Choroid plexus epithelial cell (primary cell): Measurements from ENCODE around the gene BTBD9.

Experiments
- DNase-seq: peaks from one replicate; pipeline ENCODE4 v3.0.0-alpha.2; 2010; ENCODE audit warnings: low read depth
- H3K4me3 ChIP-seq: 2 replicates; pipeline ENCODE4 v1.5.1; 2011; ENCODE audit warnings: low read depth, mild to moderate bottlenecking, control low read depth, low read length, moderate library complexity
- CTCF ChIP-seq: conservative IDR thresholded peaks from 2 replicates; pipeline ENCODE4 v1.5.1; 2011; ENCODE audit warnings: low read depth, mild to moderate bottlenecking, control low read depth, inconsistent platforms, low read length, moderate library complexity

Gene BTBD9

GRCh38 chr6:38245295-38245694 lies 394.4 kb downstream of the BTBD9 start:
- no peak for TF ChIP-seq CTCF
- DNase-seq: no peak
- no peak overlapping the region for H3K4me3 ChIP-seq

GRCh38 chr6:38244869-38245268 lies 394.9 kb downstream of the BTBD9 start:
- TF ChIP-seq CTCF: no peak

GRCh38 chr6:38241200-38241871 lies 398.4 kb downstream of the BTBD9 start:
- DNase-seq: no peak
- no peak for TF ChIP-seq CTCF
- no peak overlapping the region for H3K4me3 ChIP-seq

More at GRCh38 chr6:38244869-38245268, 394.9 kb downstream of the BTBD9 start:
- H3K4me3 ChIP-seq: no peak overlapping the region
- no peak for DNase-seq

GRCh38 chr6:38239719-38240451 lies 399.8 kb downstream of the BTBD9 start:
- TF ChIP-seq CTCF: no peak
- H3K4me3 ChIP-seq: no peak overlapping the region
- no peak for DNase-seq

- H3K4me3 ChIP-seq: no peak overlapping the region
- TF ChIP-seq CTCF: no peak
- DNase-seq: no peak
Measured at GRCh38 chr6:38236631-38237030, 403.1 kb downstream of the BTBD9 start.

GRCh38 chr6:38234934-38235682 lies 404.6 kb downstream of the BTBD9 start:
- no peak for DNase-seq
- TF ChIP-seq CTCF: no peak
- H3K4me3 ChIP-seq: no peak overlapping the region
